GM18526 (cell line): ENCODE measurements around the gene ZMYND12.

Source experiments
- POLR2A ChIP-seq: IDR thresholded peaks from 3 replicates; pipeline ENCODE4 v1.6.1; 2011; ENCODE audit not compliant: insufficient read length; ENCODE audit errors: extremely low read depth

Gene ZMYND12

DNA sequence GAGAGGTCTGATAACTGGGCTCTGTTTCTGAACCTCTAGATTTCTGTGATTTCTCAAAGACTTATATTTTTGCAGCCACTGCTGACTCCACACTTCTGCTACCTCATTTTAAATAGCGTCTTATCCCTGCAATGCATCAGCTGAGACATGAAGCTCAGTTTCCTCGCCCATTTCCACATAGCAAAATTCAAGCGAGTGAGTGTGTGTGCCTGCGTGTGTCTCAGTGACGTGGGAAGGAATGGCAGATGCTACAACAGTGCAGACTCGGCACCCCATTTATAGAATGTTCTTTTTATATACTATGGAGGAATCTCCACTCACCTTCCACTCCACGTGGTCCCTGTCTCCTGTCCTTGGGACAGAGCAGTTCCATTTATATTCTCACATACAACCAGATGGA is 35.7 kb downstream of the ZMYND12 start:
- no peak for TF ChIP-seq POLR2A

DNA sequence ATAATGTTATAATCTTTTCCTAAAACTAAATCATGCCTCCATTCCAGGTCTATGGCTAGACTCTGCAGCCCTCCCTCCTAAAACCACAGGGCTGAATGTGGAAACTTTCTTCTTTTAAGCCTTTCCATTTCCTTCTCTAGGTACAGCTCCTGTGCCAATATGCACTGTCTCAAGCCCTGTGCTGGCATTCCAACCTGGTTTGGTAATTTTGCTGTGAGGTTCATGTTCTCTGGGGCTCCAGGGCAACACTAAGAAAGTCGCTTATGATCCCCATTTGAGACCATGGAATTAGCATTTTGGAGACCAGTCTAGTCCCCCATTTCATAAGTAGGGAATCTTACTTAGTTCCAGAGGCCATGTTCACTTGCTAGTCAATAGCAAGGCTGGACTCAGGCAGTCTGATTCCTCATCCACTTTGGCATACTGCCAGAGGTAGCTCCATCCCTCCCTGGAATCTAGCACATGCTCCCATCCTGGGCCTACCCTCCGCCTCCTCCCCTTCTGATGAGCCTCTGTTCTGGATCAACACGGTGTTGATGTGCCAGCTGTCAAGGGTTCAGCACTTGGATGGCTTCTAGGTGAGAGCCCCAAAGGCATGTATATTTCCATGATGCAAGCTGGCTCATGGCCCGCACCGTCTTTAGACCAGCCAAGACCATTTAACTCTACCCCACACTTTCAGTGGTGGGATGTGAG is 36.5 kb downstream of the ZMYND12 start:
- TF ChIP-seq POLR2A: no peak

DNA sequence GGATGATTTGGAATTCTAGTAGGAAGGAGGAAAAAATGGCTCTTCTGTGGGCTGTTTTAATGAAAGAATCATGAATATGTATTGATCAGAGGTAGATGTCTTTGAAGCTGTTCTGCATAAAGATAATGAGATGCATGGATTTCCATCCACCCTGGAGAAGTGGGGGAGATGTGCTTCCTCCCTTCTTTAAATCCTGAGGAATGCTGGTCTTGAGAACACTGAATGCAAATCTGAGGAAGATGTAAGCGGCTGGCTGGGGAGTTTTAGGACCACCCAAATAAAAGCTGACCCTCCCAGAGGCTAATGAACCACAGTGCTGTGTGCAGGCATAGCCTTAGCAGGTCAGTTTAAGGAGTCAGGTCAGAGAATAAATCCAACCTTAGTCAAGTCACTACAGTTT is 37.3 kb downstream of the ZMYND12 start:
- no peak for TF ChIP-seq POLR2A

GRCh38 chr1:42417166-42417565 is 38.7 kb downstream of the ZMYND12 start:
- TF ChIP-seq POLR2A: no peak

DNA sequence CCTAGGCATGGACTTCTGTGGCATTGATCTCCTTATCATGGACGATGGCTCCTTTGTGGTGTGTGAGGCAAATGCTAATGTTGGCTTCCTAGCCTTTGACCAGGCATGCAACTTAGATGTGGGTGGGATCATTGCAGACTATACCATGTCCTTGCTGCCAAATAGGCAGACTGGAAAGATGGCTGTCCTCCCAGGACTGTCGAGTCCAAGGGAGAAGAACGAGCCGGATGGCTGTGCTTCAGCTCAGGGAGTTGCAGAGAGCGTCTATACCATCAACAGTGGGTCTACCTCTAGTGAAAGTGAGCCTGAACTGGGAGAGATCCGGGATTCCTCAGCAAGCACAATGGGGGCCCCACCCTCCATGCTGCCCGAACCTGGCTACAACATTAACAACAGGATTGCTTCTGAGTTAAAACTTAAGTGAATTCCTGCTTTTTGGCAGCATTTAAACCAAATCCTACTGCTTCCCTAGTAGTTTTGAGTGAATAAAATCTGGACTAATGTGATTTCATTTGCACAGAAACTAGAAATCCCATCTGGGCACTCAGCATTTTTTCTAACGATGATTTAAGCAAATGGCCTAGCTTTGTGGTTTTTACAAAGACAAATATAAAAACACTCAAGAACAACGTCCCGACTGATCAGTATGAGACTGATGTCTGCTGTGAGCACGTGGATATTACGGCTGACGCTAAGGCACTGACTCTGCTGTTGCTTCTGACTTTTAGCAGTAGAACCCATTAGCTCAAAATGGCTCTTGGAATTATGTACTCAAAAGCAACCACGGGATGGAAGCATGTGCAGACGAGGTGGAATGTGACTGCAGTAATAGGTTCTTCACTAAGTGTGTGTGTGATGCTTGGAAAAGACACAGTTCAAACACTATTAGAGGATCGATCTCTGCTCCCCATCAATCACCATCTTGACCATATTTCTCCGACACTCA is 41.0 kb downstream of the ZMYND12 start:
- TF ChIP-seq POLR2A: no peak

DNA sequence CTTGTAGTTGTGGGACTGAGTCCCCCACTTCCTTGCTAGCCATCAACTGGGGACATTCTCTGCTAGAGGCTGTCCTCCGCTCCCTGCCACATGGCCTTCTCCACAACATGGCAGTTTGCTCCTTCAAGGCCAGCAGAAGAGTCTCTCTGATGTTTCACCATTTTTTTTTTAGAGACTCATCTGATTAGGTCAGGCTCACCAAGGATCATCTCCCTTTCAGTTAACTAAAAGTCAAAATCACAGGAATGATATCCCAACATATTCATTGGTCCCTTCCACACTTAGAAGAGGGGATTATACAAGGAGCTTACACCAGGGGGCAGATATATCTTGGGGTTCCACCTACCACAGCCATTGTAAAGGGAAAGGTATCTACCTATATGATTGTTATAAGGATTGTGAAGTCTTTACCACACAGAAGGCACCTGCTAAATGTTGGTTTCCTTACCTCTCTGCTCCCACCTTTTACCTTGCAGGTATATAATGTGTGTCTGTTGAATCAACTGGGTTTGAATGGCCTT is 51.9 kb downstream of the ZMYND12 start:
- TF ChIP-seq POLR2A: no peak

DNA sequence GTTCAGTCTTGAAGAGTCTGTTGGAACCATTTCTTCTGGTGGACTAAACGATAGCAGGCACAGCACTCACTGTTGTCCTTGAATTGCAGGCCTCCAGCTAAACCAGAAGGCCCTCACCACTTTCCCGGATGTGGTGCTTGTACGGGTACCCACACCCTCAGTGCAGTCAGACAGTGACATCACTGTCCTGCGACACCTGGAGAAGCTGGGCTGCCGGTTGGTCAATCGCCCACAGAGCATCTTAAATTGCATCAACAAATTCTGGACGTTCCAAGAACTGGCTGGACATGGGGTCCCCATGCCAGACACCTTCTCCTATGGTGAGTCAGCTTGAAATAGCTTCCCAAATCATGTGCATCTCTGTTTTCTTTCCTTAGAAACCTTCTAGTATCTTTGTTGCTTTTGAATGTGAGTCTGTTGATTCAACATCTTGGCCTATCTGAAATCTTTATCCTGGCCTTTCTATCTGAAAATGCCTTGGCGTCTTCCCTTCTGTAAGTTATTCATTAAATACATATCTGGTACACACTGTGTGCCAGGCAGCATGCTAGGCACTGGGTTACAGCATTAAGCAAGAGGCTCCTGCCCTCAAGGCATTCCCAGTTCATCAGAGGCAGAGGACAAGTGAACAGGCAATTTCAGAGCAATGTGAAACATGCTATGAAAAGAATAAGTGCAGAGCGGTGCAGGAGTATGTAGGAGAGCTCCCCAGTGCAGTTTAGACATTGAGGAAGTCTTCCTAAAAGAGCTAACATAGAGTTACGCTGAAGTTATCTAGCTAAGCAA is 56.3 kb downstream of the ZMYND12 start:
- TF ChIP-seq POLR2A: no peak

- no peak for TF ChIP-seq POLR2A
These were observed 62.6 kb downstream of the ZMYND12 start for GRCh38 chr1:42392967-42393848.

GRCh38 chr1:42392255-42392654 is 63.6 kb downstream of the ZMYND12 start:
- TF ChIP-seq POLR2A: no peak

DNA sequence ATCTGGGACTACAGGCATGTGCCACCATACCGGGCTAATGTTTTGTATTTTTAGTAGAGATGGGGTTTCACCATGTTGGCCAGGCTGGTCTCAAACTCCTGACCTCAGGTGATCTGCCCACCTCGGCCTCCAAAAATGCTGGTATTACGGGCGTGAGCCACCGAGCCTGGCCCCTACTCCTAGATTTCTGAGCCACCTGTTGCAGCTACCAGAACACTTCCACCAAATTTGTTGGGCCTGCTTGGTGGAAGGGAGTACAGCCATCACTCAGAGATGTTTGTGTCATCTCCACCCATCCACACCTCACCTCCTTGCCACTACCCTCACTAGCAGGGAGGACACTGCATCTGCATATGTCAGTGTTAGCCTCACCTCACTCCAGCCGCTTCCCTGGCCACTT is 69.8 kb downstream of the ZMYND12 start:
- no peak for TF ChIP-seq POLR2A

DNA sequence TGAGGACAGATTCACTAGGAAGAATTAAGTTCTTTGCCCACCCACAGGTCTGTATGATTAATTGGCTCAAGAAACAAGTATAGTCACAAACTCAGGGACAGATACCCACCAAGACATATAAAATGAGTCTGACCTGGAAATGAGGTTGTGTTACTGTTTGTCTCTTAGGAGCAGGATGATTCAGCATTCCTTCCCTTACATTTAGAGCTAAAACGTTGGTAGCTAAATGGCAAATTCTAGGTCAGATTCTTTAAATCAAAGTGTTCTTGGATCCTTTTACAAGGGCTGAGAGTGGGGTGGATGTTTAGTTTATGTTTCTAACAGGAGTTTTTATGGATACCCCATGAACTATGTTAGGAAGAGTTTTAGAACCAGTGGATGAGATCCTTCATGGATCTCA is 70.5 kb downstream of the ZMYND12 start:
- no peak for TF ChIP-seq POLR2A

GRCh38 chr1:42381280-42381673 is 74.5 kb downstream of the ZMYND12 start:
- TF ChIP-seq POLR2A: no peak

DNA sequence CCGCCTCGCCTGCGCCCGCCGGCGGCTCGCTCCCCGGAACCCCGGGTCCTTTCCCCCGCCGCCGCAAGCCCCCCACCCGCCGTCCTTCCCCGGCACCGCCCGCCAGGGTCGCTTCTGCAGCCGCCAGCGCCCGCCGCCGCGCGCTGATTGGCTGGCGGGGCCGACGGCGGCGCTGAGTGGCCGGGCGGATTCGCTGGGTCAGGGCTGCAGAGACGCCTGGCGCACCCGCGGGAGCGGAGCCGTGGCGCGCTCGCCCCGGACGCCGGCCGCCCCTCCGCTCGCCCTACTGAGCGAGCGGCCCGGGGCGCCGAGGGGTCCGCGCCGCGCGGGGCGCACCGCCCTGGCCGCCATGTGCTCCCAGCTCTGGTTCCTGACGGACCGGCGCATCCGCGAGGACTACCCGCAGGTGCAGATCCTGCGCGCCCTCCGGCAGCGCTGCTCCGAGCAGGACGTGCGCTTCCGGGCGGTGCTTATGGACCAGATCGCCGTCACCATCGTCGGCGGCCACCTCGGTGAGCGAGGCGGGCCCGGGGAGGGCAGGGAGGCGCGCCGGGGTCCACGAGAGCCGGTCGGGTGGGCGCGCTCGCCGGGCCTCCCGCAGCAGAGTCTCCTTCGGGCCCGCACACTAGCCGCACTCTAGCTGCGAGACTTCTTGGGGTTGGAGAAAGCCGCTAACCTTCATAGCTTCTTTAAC is 75.1 kb downstream of the ZMYND12 start, which contains the start of gene RIMKLA:
Gene RIMKLA (plus strand): TSS at position 207 of the 694 bp plus-strand sequence. CDS start 143 bp downstream, at position 350.
- no peak for TF ChIP-seq POLR2A
